ENCODE data around the gene TMEM19.

- no peak for TF ChIP-seq CTCF (IDR thresholded peaks at IDR 0.05)
- TF ChIP-seq POLR2A (IDR thresholded peaks at IDR 0.05) = no peak
These were observed 58.8 kb downstream of the TMEM19 start for GRCh38 chr12:71744522-71745300.

All from body of pancreas (tissue), 4 donors.